GM10266 (cell line): ENCODE data around the gene ADGRE2.
"Not testable (repeated sequence)": the region's sequence is repeated elsewhere in the genome, so short reads cannot be mapped to it uniquely, and the experiment has no call there.

Source experiments
- DNase-seq: peaks from one replicate; pipeline ENCODE4 v3.0.0; 2012; ENCODE audit errors: extremely low spot score
- TF ChIP-seq, protein P1 (sequence below): IDR thresholded peaks from 2 replicates; pipeline ENCODE4 v1.5.1; 2012; ENCODE audit warnings: mild to moderate bottlenecking, low read depth; ENCODE audit not compliant: control insufficient read depth, insufficient read depth; ENCODE audit errors: missing control alignments

The ADGRE2 gene

GRCh38 chr19:14804765-14805164 is 26.4 kb upstream of the ADGRE2 start:
- DNase-seq = no peak
- TF ChIP-seq, protein P1, sequence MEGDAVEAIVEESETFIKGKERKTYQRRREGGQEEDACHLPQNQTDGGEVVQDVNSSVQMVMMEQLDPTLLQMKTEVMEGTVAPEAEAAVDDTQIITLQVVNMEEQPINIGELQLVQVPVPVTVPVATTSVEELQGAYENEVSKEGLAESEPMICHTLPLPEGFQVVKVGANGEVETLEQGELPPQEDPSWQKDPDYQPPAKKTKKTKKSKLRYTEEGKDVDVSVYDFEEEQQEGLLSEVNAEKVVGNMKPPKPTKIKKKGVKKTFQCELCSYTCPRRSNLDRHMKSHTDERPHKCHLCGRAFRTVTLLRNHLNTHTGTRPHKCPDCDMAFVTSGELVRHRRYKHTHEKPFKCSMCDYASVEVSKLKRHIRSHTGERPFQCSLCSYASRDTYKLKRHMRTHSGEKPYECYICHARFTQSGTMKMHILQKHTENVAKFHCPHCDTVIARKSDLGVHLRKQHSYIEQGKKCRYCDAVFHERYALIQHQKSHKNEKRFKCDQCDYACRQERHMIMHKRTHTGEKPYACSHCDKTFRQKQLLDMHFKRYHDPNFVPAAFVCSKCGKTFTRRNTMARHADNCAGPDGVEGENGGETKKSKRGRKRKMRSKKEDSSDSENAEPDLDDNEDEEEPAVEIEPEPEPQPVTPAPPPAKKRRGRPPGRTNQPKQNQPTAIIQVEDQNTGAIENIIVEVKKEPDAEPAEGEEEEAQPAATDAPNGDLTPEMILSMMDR = no peak

- TF ChIP-seq, protein P1 = no peak
- DNase-seq = no peak
Measured at GRCh38 chr19:14798760-14799159, 20.4 kb upstream of the ADGRE2 start.

GRCh38 chr19:14796021-14796420 is 17.7 kb upstream of the ADGRE2 start:
- no peak for DNase-seq
- TF ChIP-seq, protein P1 = no peak

- DNase-seq = no peak
- TF ChIP-seq, protein P1 = no peak
Measured at GRCh38 chr19:14795078-14795721, 16.8 kb upstream of the ADGRE2 start.

DNA sequence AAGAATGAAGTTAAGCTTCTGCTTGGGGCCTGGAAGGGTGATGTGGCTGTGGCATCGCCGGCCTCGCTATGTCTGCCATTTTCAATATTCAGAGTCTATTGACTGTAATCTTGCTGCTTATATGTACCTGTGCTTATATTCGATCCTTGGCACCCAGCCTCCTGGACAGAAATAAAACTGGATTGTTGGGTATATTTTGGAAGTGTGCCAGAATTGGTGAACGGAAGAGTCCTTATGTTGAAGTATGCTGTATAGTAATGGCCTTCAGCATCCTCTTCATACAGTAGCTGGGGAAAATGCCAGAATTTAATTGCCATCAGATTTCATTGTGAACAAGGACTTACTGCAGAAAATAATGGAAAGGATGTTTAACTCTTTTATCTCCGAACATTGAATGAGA is 13.9 kb upstream of the ADGRE2 start:
- DNase-seq = not testable (repeated sequence)

DNA sequence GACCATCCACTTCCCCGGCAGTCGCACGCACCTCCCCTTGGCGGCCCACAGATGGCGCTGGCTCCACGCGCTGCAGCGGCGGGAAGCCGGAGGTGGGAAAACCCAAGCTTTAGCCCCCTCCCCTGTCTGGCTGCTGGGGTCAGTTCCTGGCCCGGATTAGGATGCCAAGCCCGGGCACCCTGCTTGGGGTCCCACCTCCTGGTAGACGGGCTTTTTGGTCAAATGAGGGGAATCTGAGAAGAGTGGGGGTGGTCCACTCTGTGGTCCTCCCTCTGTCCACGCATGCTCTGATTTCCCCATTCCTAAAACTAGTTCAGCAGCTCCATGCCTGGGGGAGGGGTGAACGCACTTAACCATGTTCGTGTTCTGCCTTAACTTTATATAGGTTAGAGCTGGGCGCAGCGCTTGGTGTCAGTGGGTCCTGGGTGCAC is 8.1 kb upstream of the ADGRE2 start:
- TF ChIP-seq, protein P1 = peak; percentile 86
- DNase-seq = peak; percentile 47

DNA sequence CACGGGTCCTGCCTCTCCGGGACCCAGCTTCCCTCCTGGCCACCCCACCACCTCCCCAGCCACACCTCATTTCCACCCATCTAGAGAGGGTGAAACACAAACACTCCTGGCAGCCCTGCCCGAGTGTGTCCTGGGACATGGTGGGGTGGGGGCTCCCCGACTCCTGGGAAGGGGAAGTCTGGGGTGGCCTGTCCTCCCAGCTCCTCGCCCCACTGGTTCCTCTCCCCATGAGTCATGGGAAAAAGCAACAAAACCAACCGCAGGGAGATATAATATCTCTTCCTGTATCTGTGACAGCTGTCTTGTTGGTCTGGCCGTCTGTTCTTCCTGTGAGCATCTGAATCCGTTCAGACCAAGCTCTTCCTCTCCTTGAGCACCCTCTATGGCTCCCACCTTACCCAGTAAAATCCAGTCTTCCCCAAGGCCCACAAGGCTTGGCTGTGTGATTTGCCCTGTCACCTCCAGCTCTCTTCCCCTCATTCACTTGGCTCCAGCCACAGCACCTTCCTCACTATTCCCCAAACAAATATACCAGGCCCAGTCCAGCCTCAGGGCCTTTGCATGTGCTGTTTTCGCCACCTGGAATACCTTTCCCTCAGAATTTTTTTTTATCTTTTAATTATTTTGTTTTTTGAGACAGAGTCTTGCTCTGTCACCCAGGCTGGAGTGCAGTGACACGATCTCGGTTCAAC is 6.9 kb upstream of the ADGRE2 start:
- peak; percentile 27 for DNase-seq

- DNase-seq = peak; percentile 59
Measured at GRCh38 chr19:14784730-14785101, 6.4 kb upstream of the ADGRE2 start.

- not testable (repeated sequence) for DNase-seq
Measured at GRCh38 chr19:14783410-14783998, 5.1 kb upstream of the ADGRE2 start.
